MCF 10A (cell line): ENCODE measurements around the gene TMEM87B. TPM values are rescaled to one million over a fixed set of nuclear protein-coding genes. Genes with fewer than 3 reads are reported as not detected.

Experiments used
- BruUV-seq: library from RNA; stranded (reverse); fragments of 400-500 nt; replicated peaks from 2 replicates; lab custom pipeline; 2021; lab: Mats Ljungman, UMichigan
- CTCF ChIA-PET: fragments of 300-600 bp; sonication (Branson Sonifier 250); formaldehyde crosslinking; extraction: SDS; loops from one replicate; lab custom pipeline; 2021; ENCODE audit warnings: antibody characterized with exemption, inconsistent platforms; lab: Yijun Ruan, JAX
- POLR2A ChIA-PET: fragments of 300-600, 350-650 bp; sonication (Branson Sonifier 250); formaldehyde crosslinking; extraction: SDS; loops from one replicate; lab custom pipeline; 2020; ENCODE audit warnings: antibody characterized with exemption, inconsistent platforms; lab: Yijun Ruan, JAX
- DNase-seq: peaks from one replicate; pipeline ENCODE4 v3.0.0-alpha.2; 2018; ENCODE audit not compliant: unreplicated experiment
- H3K27ac Mint-ChIP-seq: one replicate; pipeline ENCODE4 v1.8.0; 2022; ENCODE audit warnings: mild to moderate bottlenecking, low read depth, mixed read lengths; ENCODE audit not compliant: unreplicated experiment
- H3K27me3 Mint-ChIP-seq: one replicate; pipeline ENCODE4 v1.8.0; 2022; ENCODE audit warnings: mixed read lengths; ENCODE audit not compliant: insufficient read depth, unreplicated experiment
- H3K36me3 Mint-ChIP-seq: one replicate; pipeline ENCODE4 v1.8.0; 2022; ENCODE audit warnings: mild to moderate bottlenecking, moderate library complexity, mixed read lengths; ENCODE audit not compliant: insufficient read depth, unreplicated experiment
- H3K4me1 Mint-ChIP-seq: one replicate; pipeline ENCODE4 v1.8.0; 2022; ENCODE audit warnings: mixed read lengths; ENCODE audit not compliant: insufficient read depth, unreplicated experiment
- H3K4me3 Mint-ChIP-seq: one replicate; pipeline ENCODE4 v1.8.0; 2022; ENCODE audit warnings: mild to moderate bottlenecking, moderate library complexity, mixed read lengths; ENCODE audit not compliant: unreplicated experiment
- H3K9me3 Mint-ChIP-seq: one replicate; pipeline ENCODE4 v1.8.0; 2022; ENCODE audit warnings: mixed read lengths; ENCODE audit not compliant: unreplicated experiment
- CTCF ChIP-seq: fragments of 200-600 bp; IDR thresholded peaks from one replicate; pipeline ENCODE4 v1.8.0; 2022; ENCODE audit warnings: antibody characterized with exemption, mild to moderate bottlenecking; ENCODE audit not compliant: unreplicated experiment
- intact Hi-C: fragments of 100-400 bp; cut with micrococcal nuclease; formaldehyde crosslinking; loops from 2 replicates; pipeline ENCODE4 v1.14.1; 2022
- total RNA-seq: library from RNA; stranded (reverse); gene quantifications from 2 replicates; pipeline ENCODE4 v1.2.3, GENCODE V29; 2022

TMEM87B gene
- total RNA-seq, 1 experiment from 2014 or later = 29.1 TPM

- Mint-ChIP-seq H3K4me3 (no peak overlapping the region), H3K27ac (no peak overlapping the region), H3K36me3 (no peaks in the 10 kb centered on the region), H3K27me3 (no peaks in the 10 kb centered on the region), H3K9me3 (no peaks in the 10 kb centered on the region), H3K4me1 (peaks cover 10% of the 10 kb centered on the region)
- POLR2A ChIA-PET = no interaction called here
- DNase-seq = no peak
- no TSS peak for BruUV-seq
- intact Hi-C loops = no loop called here
- no peak for TF ChIP-seq CTCF
- CTCF ChIA-PET = no interaction called here
Observed at GRCh38 chr2:112149194-112149593, 94.1 kb downstream of the TMEM87B start.

DNA sequence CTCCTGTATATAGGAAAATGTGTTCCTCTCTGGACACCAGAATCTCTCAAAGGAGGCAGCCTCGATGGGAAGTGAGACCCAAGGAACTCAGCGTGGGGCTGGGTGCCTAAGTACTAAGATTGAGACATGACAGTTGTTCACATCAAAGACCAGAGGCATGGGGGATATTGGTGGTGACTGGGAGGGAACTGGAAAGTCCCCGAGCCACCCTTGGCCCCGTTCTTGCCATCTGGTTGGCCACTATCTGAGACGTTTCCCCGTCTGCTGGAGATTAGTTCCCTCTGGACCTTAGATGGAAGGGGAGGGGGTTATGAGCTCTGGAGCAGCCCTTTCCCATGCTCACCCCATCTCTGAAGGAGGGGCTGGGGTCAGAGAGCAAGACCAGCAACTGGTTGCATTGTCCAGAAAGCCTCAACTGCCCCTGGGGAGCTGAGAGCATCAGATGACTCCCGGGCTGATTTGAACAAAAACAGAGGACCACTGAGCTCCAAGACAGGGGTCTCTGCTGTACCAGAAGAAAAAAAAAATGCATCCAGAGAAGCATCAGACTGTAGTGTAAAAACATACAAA, 94.9 kb downstream of the TMEM87B start:
- no peak overlapping the region for H3K4me3 Mint-ChIP-seq
- no TSS peak for BruUV-seq
- intact Hi-C loops = no loop called here
- H3K4me1 Mint-ChIP-seq = peaks cover 10% of the 10 kb centered on the region
- H3K27ac Mint-ChIP-seq = peak overlapping the region; percentile 8
- ChIA-PET CTCF (no interaction called here), POLR2A (no interaction called here)
- H3K27me3 Mint-ChIP-seq = no peaks in the 10 kb centered on the region
- no peaks in the 10 kb centered on the region for H3K36me3 Mint-ChIP-seq
- no peak for TF ChIP-seq CTCF
- no peak for DNase-seq
- H3K9me3 Mint-ChIP-seq = no peaks in the 10 kb centered on the region

GRCh38 chr2:112150447-112150846, 95.4 kb downstream of the TMEM87B start:
- BruUV-seq = no TSS peak
- no peak for TF ChIP-seq CTCF
- peak overlapping the region; percentile 8 for H3K27ac Mint-ChIP-seq
- H3K27me3 Mint-ChIP-seq = no peaks in the 10 kb centered on the region
- H3K4me3 Mint-ChIP-seq = no peak overlapping the region
- ChIA-PET POLR2A (no interaction called here), CTCF (no interaction called here)
- H3K36me3 Mint-ChIP-seq = no peaks in the 10 kb centered on the region
- peaks cover 10% of the 10 kb centered on the region for H3K4me1 Mint-ChIP-seq
- intact Hi-C loops = no loop called here
- DNase-seq = peak; percentile 21
- H3K9me3 Mint-ChIP-seq = no peaks in the 10 kb centered on the region

DNA sequence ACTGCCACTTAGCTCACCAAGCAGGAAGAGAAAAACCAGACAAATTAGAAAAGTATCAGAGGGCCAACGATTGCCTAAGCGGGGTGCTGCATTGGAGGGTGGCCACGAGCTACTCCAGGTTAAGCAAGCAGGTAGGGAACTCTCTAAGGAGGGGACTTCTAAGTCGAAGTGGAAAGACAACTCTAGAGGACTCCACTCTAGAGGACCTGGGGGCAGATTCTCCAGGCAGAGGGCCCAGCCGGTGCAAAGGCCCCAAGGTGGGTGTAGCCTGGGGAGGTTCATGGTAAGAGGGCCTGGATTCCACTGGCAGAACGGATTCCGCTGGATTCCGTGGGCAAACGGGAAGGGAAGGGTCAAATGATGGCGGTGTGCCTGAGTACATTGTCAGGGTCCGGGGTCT, 95.8 kb downstream of the TMEM87B start:
- H3K9me3 Mint-ChIP-seq = no peaks in the 10 kb centered on the region
- no peak for DNase-seq
- H3K27me3 Mint-ChIP-seq = no peaks in the 10 kb centered on the region
- no peaks in the 10 kb centered on the region for H3K36me3 Mint-ChIP-seq
- ChIA-PET POLR2A (no interaction called here), CTCF (no interaction called here)
- no peak overlapping the region for H3K4me3 Mint-ChIP-seq
- H3K27ac Mint-ChIP-seq = peak overlapping the region; percentile 8
- BruUV-seq = no TSS peak
- no peak for TF ChIP-seq CTCF
- intact Hi-C loops = no loop called here
- peaks cover 10% of the 10 kb centered on the region for H3K4me1 Mint-ChIP-seq
